Thyroid gland (tissue), 4 donors: ENCODE measurements around the gene HSPA5.

Experiments used
- POLR2A ChIP-seq, 2 donors: fragments of 450-650 bp; IDR thresholded peaks; one replicate each; pipeline ENCODE4 v1.6.1; 2017; ENCODE audit warnings: antibody characterized with exemption in 2 of 2, mild to moderate bottlenecking in 2 of 2, moderate library complexity in 1 of 2
- TF ChIP-seq, protein P1 (sequence below), 6 experiments: fragments of 200-600 bp in 3 of 6; fragments of 450-650 bp in 3 of 6; sonication (generic) in 3 of 6; IDR thresholded peaks; one replicate each; pipeline ENCODE4 v1.5.1; 2016 to 2019; ENCODE audit warnings: antibody characterized with exemption in 6 of 6, mild to moderate bottlenecking in 2 of 6, inconsistent platforms in 1 of 6, moderate library complexity in 1 of 6

DNA sequence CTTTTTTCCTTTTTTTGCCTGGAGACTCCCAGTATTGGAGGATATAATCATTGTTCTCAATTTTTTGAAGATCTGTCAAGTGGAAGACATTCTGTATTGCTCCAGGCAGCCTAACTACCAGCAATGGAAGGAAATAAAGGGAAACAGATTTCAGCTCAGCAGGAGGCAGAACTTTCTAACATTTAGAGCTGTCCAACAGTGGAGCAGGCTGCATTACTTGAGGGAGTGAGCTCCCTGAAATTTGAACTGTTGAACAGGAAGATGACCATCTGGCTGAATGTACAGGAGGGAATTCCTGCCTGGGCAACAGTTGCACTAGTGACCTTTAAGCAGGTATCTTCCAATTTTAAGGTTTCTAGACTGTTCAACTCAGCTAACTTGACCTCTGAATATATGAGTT is 19.4 kb upstream of the HSPA5 start:
- TF ChIP-seq POLR2A (IDR thresholded peaks at IDR 0.05) = no peak
- TF ChIP-seq, protein P1, sequence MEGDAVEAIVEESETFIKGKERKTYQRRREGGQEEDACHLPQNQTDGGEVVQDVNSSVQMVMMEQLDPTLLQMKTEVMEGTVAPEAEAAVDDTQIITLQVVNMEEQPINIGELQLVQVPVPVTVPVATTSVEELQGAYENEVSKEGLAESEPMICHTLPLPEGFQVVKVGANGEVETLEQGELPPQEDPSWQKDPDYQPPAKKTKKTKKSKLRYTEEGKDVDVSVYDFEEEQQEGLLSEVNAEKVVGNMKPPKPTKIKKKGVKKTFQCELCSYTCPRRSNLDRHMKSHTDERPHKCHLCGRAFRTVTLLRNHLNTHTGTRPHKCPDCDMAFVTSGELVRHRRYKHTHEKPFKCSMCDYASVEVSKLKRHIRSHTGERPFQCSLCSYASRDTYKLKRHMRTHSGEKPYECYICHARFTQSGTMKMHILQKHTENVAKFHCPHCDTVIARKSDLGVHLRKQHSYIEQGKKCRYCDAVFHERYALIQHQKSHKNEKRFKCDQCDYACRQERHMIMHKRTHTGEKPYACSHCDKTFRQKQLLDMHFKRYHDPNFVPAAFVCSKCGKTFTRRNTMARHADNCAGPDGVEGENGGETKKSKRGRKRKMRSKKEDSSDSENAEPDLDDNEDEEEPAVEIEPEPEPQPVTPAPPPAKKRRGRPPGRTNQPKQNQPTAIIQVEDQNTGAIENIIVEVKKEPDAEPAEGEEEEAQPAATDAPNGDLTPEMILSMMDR (IDR thresholded peaks at IDR 0.05) = no peak
